IgD-negative memory B cell (primary cell): Measurements from ENCODE around the gene DYNC2I2. TPM values are rescaled to one million over a fixed set of nuclear protein-coding genes. Genes with fewer than 3 reads are reported as not detected.
"Not testable (repeated sequence)": the region's sequence is repeated elsewhere in the genome, so short reads cannot be mapped to it uniquely, and the experiment has no call there.

Experiments used
- H3K27ac Mint-ChIP-seq, 3 donors: one replicate each; pipeline ENCODE4 v1.8.0; 2020 to 2022; ENCODE audit warnings: mild to moderate bottlenecking in 3 of 3, mixed read lengths in 3 of 3, moderate library complexity in 1 of 3
- H3K27me3 Mint-ChIP-seq: one replicate; pipeline ENCODE4 v1.8.0; 2021; ENCODE audit warnings: mixed read lengths
- H3K36me3 Mint-ChIP-seq: one replicate; pipeline ENCODE4 v1.8.0; 2020; ENCODE audit warnings: mild to moderate bottlenecking, mixed read lengths
- H3K4me1 Mint-ChIP-seq, 3 donors: one replicate each; pipeline ENCODE4 v1.8.0; 2020 to 2022; ENCODE audit warnings: mixed read lengths in 3 of 3, mild to moderate bottlenecking in 1 of 3
- H3K4me3 Mint-ChIP-seq, 4 donors: one replicate each; pipeline ENCODE4 v1.8.0; 2020 to 2022; ENCODE audit warnings: mild to moderate bottlenecking in 4 of 4, mixed read lengths in 4 of 4, moderate library complexity in 3 of 4
- H3K9me3 Mint-ChIP-seq, 3 donors: one replicate each; pipeline ENCODE4 v1.8.0; 2020 to 2021; ENCODE audit warnings: mixed read lengths in 3 of 3, mild to moderate bottlenecking in 1 of 3
- polyA plus RNA-seq: library from polyadenylated mRNA; unstranded; fragments of 300-500 nt; fragmentation: Illumina TruSeq; gene quantifications from one replicate; pipeline ENCODE4 v1.2.3, GENCODE V29; 2021

The DYNC2I2 gene
- polyA plus RNA-seq, result 57.3 TPM

- peaks cover 1 to 13% (median 4%) of the 10 kb centered on the region in 3 donors for H3K4me1 Mint-ChIP-seq
- H3K36me3 Mint-ChIP-seq, result no peaks in the 10 kb centered on the region
- no peaks in the 10 kb centered on the region for H3K27me3 Mint-ChIP-seq
- H3K4me3 Mint-ChIP-seq, result peak within 1 kb of the TSS; percentile 87 to 98 (median 98)
- H3K9me3 Mint-ChIP-seq, result no peaks in the 10 kb centered on the region
- H3K27ac Mint-ChIP-seq, result peak within 1 kb of the TSS; percentile 94 to 98 (median 94)
Measured at GRCh38 chr9:128656416-128657343, at the start of gene DYNC2I2. Gene DYNC2I2, minus strand, starts transcription at chr9:128656847. Its CDS starts 121 bp downstream, at chr9:128656726.

GRCh38 chr9:128706045-128706444 lies 49.4 kb upstream of the DYNC2I2 start:
- Mint-ChIP-seq H3K36me3 (no peaks in the 10 kb centered on the region), H3K4me3 (peak overlapping the region in 1 of 4 donors; percentile 29), H3K27me3 (no peaks in the 10 kb centered on the region), H3K4me1 (peaks cover 0 to 10% (median 4%) of the 10 kb centered on the region in 3 donors), H3K27ac (peak overlapping the region in 1 of 3 donors; percentile 63), H3K9me3 (no peaks in the 10 kb centered on the region)

- H3K9me3 Mint-ChIP-seq, result no peaks in the 10 kb centered on the region
- no peaks in the 10 kb centered on the region for H3K27me3 Mint-ChIP-seq
- peak overlapping the region in 1 of 4 donors; percentile 61 for H3K4me3 Mint-ChIP-seq
- H3K4me1 Mint-ChIP-seq, result peaks cover 0 to 10% (median 4%) of the 10 kb centered on the region in 3 donors
- H3K27ac Mint-ChIP-seq, result peak overlapping the region in 2 of 3 donors; percentile 67
- no peaks in the 10 kb centered on the region for H3K36me3 Mint-ChIP-seq
Measured at GRCh38 chr9:128705051-128705965, 48.7 kb upstream of the DYNC2I2 start.

- Mint-ChIP-seq H3K36me3 (no peaks in the 10 kb centered on the region), H3K4me1 (peaks cover 0 to 10% (median 4%) of the 10 kb centered on the region in 3 donors), H3K4me3 (peak overlapping the region in 2 of 4 donors; percentile 1 to 61), H3K27me3 (no peaks in the 10 kb centered on the region), H3K9me3 (no peaks in the 10 kb centered on the region), H3K27ac (peak overlapping the region in 1 of 3 donors; percentile 16)
Measured at GRCh38 chr9:128704356-128704670, 47.7 kb upstream of the DYNC2I2 start.

- no peaks in the 10 kb centered on the region for H3K9me3 Mint-ChIP-seq
- no peaks in the 10 kb centered on the region for H3K36me3 Mint-ChIP-seq
- H3K4me1 Mint-ChIP-seq, result peaks cover 0 to 10% (median 4%) of the 10 kb centered on the region in 3 donors
- peak overlapping the region; percentile 61 to 89 (median 76) for H3K4me3 Mint-ChIP-seq
- peak overlapping the region in 1 of 3 donors; percentile 16 for H3K27ac Mint-ChIP-seq
- no peaks in the 10 kb centered on the region for H3K27me3 Mint-ChIP-seq
Measured at GRCh38 chr9:128703616-128704355, 47.1 kb upstream of the DYNC2I2 start.

- H3K9me3 Mint-ChIP-seq, result no peaks in the 10 kb centered on the region
- peak overlapping the region; percentile 61 to 89 (median 84) for H3K4me3 Mint-ChIP-seq
- H3K27ac Mint-ChIP-seq, result peak overlapping the region in 1 of 3 donors; percentile 53
- H3K36me3 Mint-ChIP-seq, result no peaks in the 10 kb centered on the region
- peaks cover 0 to 10% (median 4%) of the 10 kb centered on the region in 3 donors for H3K4me1 Mint-ChIP-seq
- H3K27me3 Mint-ChIP-seq, result no peaks in the 10 kb centered on the region
Measured at GRCh38 chr9:128702949-128703615, 46.4 kb upstream of the DYNC2I2 start.

GRCh38 chr9:128702445-128702948 lies 45.9 kb upstream of the DYNC2I2 start, which contains the start of gene PKN3:
Gene PKN3, plus strand, starts transcription at chr9:128702503. Its CDS starts 413 bp downstream, at chr9:128702916.
- Mint-ChIP-seq H3K9me3 (no peaks in the 10 kb centered on the region), H3K4me1 (peaks cover 0 to 10% (median 4%) of the 10 kb centered on the region in 3 donors), H3K36me3 (no peaks in the 10 kb centered on the region), H3K27ac (peak within 1 kb of the TSS in 2 of 3 donors; percentile 53 to 94), H3K27me3 (no peaks in the 10 kb centered on the region), H3K4me3 (peak within 1 kb of the TSS; percentile 79 to 97 (median 91))

GRCh38 chr9:128701227-128701854 lies 44.7 kb upstream of the DYNC2I2 start:
- no peaks in the 10 kb centered on the region for H3K9me3 Mint-ChIP-seq
- H3K4me1 Mint-ChIP-seq, result peaks cover 0 to 10% (median 4%) of the 10 kb centered on the region in 3 donors

GRCh38 chr9:128699096-128699795 lies 42.6 kb upstream of the DYNC2I2 start:
- H3K27ac Mint-ChIP-seq, H3K4me3 Mint-ChIP-seq, H3K4me1 Mint-ChIP-seq, H3K9me3 Mint-ChIP-seq, H3K36me3 Mint-ChIP-seq, H3K27me3 Mint-ChIP-seq: not testable (repeated sequence)

More at GRCh38 chr9:128701227-128701854, 44.7 kb upstream of the DYNC2I2 start:
- Mint-ChIP-seq H3K27ac (no peak overlapping the region), H3K27me3 (no peaks in the 10 kb centered on the region), H3K4me3 (peak overlapping the region in 3 of 4 donors; percentile 22 to 97 (median 41)), H3K36me3 (no peaks in the 10 kb centered on the region)

GRCh38 chr9:128696923-128697707 lies 40.5 kb upstream of the DYNC2I2 start:
- no peaks in the 10 kb centered on the region for H3K27me3 Mint-ChIP-seq
- H3K4me1 Mint-ChIP-seq, result peaks cover 0 to 10% (median 3%) of the 10 kb centered on the region in 3 donors
- H3K9me3 Mint-ChIP-seq, result no peaks in the 10 kb centered on the region
- no peaks in the 10 kb centered on the region for H3K36me3 Mint-ChIP-seq
- peak overlapping the region in 1 of 4 donors; percentile 20 for H3K4me3 Mint-ChIP-seq
- H3K27ac Mint-ChIP-seq, result no peak overlapping the region

GRCh38 chr9:128694344-128694743 lies 37.7 kb upstream of the DYNC2I2 start:
- peaks cover 0 to 2% (median 0%) of the 10 kb centered on the region in 3 donors for H3K9me3 Mint-ChIP-seq
- H3K4me3 Mint-ChIP-seq, result no peak overlapping the region
- peaks cover 2% of the 10 kb centered on the region for H3K36me3 Mint-ChIP-seq
- no peaks in the 10 kb centered on the region for H3K27me3 Mint-ChIP-seq
- H3K27ac Mint-ChIP-seq, result no peak overlapping the region
- H3K4me1 Mint-ChIP-seq, result peaks cover 7 to 16% (median 10%) of the 10 kb centered on the region in 3 donors

- peak overlapping the region in 1 of 3 donors; percentile 45 for H3K27ac Mint-ChIP-seq
- peaks cover 7 to 16% (median 10%) of the 10 kb centered on the region in 3 donors for H3K4me1 Mint-ChIP-seq
- H3K36me3 Mint-ChIP-seq, H3K9me3 Mint-ChIP-seq, H3K27me3 Mint-ChIP-seq: not testable (repeated sequence)
- H3K4me3 Mint-ChIP-seq, result peak overlapping the region in 1 of 4 donors; percentile 11
Measured at GRCh38 chr9:128693738-128694137, 37.1 kb upstream of the DYNC2I2 start.
